ENCODE data around the gene AIG1.
"Not testable (repeated sequence)": the region's sequence is repeated elsewhere in the genome, so short reads cannot be mapped to it uniquely, and the experiment has no call there.

Gene AIG1

GRCh38 chr6:143286251-143286795 is 225.6 kb downstream of the AIG1 start:
- DNase-seq, result no peak

DNA sequence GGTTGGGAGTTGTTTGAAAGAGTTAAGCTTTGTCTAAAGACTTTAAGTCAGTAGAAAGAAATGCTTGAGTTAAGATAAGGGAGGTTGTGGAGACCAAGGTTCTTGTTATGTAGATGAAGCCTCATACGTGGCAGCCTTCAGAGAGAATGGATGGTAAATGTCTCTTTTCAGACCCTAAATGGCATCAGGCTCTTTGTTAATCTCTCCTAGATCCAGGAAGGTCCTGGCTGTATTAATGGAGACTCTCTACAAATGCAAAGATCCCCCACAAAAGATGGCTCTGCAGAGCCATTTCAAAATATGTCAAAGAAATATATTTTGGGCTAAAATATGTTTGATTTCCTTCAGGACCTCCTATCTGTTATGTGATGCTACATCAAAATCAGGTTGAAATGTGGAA is 228.2 kb downstream of the AIG1 start:
- DNase-seq, result no peak

DNA sequence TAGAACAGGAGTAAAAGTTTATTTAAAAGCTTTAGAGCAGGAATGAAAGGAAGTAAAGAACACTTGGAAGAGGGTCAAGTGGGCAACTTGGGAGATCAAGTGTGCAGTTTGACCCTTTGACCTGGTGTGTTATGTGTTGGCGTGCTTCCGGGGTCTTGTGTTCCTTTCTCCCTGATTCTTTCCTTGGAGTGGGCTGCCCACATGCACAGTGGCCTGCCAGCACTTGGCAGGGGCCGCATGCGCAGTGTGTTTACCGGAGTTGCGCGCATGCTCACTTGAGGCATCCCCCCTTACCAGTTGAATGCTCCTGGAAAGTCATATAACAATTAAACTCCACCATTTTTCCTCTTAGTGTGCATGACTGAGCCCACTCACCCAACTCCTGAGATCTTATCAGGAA is 229.5 kb downstream of the AIG1 start:
- no peak for DNase-seq

DNA sequence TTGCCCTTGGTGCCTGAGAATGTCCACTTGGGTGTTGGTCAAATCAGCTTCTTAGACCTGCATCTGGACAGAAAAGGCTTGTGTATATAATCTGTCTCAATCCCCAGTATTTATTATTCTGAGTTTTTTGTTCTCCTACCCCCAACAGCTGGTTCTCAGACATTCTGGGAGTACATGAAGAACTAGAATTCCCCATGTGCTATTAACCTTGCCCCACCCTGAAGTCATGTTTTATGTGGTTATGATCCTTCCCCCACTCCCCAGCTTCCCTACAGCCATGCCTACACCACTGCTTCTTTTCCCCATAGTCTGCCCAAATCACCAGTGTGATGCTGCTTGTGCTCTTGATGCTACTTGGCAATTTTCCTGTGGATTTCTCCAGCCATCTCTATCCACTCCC is 232.8 kb downstream of the AIG1 start:
- no peak for DNase-seq

- DNase-seq, result no peak
Measured at GRCh38 chr6:143294265-143294860, 233.7 kb downstream of the AIG1 start.

- no peak for DNase-seq
Measured at GRCh38 chr6:143295932-143296331, 235.2 kb downstream of the AIG1 start.

GRCh38 chr6:143298071-143298470 is 237.4 kb downstream of the AIG1 start:
- DNase-seq, result no peak

GRCh38 chr6:143299253-143300166 is 238.8 kb downstream of the AIG1 start:
- no peak for DNase-seq

DNA sequence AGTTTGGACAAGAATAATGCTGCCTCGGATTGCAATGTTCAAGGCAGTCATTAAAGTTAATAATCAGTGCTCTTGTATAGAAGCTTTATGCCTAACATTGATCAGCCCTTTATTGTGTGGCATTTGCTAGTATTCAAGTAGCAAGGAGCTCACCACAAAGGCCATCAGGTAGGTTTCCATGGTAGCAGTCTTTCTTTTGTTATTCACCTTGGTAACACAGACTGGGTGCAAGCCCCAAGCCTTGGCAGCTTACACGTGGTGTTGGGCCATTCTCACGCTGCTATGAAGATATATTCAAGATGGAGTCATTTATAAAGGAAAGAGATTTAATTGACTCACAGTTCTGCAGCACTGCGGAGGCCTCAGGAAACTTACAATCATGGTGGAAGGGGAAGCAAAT is 240.5 kb downstream of the AIG1 start:
- DNase-seq, result no peak

DNA sequence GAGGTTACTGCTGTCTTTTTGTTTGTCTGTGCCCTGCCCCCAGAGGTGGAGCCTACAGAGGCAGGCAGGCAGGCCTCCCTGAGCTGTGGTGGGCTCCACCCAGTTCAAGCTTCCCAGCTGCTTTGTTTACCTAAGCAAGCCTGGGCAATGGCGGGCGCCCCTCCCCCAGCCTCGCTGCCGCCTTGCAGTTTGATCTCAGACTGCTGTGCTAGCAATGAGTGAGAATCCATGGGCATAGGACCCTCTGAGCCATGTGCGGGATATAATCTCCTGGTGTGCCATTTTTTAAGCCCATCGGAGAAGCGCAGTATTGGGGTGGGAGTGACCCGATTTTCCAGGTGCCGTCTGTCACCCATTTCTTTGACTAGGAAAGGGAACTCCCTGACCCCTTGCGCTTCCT is 247.1 kb downstream of the AIG1 start:
- DNase-seq, result not testable (repeated sequence)

GRCh38 chr6:143313163-143313562 is 252.5 kb downstream of the AIG1 start:
- DNase-seq, result no peak

DNA sequence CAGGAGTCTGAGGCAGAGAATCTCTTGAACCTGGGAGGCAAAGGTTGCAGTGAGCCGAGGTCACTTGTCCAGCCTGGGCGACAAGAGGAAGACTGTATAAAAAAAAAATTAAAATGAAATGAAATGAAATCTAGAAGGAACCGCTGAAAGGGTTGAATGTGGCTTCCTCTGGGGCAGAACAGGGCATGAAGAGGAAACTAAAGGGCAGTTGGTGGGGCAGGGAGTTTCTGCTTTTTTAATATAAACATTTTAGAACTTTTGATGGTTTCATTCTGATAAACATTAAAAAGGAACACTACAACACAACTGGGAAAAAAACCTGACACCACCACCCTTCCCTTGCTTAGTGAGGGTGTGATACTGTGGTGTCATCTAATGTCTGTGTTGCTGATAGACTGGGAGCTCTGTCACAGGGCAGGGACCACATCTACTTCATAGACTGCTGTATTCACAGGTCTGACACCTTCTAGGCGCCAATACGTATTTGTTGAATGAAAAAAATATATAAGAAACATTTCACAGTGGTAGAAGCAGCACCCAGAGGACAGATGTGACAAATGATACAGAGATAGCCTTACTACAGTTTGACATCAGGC is 260.9 kb downstream of the AIG1 start:
- DNase-seq, result no peak

GRCh38 chr6:143322386-143322785 is 261.7 kb downstream of the AIG1 start:
- no peak for DNase-seq

DNA sequence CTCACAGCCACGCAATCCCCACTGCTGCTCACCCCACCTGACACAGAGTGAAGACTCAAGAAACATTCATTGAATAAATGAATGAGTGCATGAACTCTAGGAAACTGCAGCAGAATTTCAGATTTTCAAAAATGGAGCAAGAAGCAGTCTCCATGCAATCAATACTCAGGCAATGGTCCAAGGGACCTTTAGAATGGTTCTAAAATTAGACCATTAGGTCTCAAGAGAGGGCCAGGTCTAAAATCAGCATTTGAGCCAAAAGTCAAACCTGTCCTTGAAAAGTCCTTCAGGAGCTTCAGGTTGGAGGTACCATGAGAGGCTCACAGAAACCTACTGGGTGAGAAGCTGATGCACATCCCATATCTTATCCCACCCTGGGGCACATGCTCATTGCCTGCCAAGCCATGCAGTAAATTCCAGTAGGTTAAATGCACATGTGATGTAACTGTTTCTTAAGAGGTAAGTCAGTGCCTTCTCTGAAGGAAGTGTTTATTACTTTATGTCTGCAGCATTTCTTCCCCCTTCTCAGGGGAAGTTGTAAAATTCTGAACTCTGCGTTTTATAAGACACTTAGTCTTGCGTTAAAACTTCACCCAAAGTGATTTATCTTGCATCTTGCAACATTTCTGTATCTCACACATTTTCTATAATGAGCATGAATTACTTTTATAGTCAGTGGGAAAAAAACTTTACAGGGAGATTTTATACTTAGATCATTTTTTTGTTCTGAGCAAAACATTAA is 263.2 kb downstream of the AIG1 start:
- DNase-seq, result no peak

DNA sequence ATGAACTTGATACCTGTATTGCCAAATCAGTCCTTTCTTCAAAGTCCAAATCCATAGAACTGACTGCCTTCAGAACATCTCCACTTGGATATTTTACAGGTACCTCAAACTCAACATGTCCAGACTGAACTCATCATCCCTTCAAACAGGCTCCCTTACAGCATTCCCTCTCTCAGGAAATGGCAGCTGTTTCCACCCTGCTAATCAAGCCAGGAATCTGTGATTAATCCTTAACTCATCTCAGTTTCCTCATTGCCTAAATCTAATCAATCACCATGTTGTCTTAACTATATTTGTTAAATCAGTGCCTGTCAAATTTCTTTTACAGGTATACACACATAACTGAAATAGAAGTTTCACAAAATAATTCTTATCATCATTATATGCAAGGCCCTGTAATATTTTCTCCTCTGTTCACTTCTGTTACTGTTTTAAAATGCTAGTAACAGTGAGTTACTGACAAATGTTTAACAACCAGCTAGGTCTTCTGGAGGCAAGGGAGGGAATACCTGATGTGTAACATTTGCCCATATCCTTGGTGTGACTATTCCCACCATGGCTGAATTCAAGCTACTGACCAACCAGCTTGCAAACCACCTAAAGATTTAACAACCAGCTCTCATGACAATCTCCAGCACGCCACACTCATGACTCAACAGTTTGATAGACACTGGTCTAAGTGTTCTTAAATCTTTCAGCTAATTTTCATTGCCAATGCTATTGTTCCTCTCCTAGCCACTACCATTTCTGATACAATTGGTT is 264.9 kb downstream of the AIG1 start:
- DNase-seq, result no peak

DNA sequence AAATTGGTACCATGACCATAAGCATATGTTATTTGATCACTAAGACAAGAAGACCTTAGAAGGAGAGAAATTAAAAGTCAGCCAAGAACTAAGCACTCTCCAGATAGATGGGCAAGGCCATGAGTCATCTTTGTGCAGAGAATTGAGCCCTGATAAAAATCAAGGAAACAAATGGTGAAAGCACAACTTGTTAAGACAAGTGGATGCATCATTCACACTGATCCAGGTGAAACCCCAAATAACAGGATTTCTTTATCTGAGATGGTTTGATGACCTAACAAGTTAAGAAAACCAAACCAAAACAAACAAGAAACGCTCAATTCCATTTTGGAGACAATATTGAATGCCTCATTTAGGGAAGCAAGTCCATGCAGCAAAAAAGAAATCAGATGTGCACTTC is 268.2 kb downstream of the AIG1 start:
- DNase-seq, result no peak

DNA sequence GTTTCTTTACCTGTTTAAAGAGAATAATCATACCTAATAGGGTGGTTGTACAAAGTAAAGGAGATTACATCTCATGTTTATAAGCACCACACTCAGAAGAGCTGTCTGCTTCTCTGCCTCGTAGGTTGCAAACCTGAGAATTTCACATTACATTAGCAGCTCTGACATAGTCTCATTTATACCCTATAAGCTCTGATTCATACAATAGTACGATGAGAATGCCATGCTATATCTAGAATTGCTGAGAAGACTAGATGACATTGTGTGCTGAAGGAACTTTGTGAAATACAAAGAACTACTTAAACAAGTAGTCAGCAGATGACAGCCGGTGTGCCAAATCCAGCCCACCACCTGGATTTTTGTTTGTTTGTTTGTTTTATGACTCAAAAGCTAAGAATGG is 268.6 kb downstream of the AIG1 start:
- no peak for DNase-seq

DNA sequence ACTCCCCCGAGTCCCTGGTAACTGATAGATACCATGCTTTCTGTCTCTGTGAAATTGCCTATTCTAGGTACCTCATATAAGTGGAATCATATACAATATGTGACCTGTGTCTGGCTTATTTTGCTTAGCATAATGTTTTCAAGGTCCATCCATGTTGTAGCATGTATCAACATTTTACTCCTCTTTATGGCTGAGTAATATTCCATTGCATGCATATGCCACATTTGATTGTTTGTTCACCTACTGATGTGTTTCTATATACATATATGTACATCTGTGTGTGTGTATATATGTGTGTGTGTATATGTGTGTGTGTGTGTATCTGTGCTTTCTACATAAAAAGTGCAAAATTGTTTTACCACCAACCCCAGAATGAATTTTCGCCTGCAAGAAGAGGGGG is 270.7 kb downstream of the AIG1 start:
- no peak for DNase-seq

- DNase-seq, result no peak
Measured at GRCh38 chr6:143332153-143332845, 271.6 kb downstream of the AIG1 start.

DNA sequence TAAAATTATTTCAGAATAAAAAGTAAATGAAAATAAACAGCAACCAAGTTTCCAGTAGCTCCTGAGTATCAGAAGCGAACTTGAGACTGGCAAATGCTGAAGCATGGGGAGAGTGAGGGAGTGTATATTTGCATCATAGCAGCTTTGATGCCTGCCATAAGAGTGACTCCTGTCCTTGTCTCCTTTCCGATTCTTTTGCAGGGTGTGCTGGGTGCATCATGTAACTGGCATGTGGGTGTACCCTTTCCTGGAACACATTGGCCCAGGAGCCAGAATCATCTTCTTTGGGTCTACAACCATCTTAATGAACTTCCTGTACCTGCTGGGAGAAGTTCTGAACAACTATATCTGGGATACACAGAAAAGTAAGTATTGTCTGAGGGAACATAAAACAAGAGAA is 272.4 kb downstream of the AIG1 start:
- DNase-seq, result no peak

DNA sequence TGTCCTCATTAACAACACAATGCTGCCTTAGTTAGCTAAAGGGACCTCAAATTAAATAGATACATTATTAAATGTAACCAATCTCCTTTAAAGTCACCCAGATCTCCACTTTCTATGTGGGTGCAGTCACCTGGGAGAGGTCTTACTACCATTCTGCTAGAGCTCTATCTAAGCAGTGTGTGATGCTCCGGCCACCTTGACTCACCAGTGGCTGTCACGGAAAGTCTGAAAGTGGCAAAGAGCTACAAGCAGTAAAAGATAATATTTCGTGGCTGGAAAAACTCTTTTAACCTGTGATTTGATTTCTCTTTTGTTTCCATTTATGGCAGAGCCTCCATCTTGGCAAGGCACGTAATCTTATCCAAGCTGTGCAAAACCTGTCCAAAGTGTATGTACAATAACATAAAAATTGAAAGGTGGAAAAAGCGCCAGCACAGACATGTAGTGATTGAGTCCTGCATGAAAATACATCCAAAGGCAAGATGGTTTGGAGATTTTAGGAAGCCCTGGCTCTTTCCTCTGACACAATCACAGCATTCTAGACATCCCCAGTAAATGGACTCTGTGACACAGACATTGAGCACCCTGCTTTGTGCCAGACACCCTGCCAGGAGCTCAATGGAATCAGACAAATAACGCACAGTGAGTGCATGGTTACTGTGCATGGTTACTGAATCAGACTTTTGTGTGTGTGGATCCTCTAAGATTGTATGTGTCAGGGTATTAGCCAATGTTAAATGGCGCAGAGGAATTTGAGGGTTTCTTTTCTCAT is 273.2 kb downstream of the AIG1 start:
- no peak for DNase-seq

Data from left hindlimb (tissue), 1 donor.